RPMI7951 (cell line): ENCODE data around the gene TREML1. TPM values are rescaled to one million over a fixed set of nuclear protein-coding genes. Genes with fewer than 3 reads are reported as not detected.
A peak's percentile ranks its signal among the peaks of the same experiment; 100 is the strongest.
"Not testable (repeated sequence)": the region's sequence is repeated elsewhere in the genome, so short reads cannot be mapped to it uniquely, and the experiment has no call there.

Source experiments
- DNase-seq: peaks from one replicate; pipeline ENCODE4 v3.0.0-alpha.2; 2012; ENCODE audit warnings: low read depth
- total RNA-seq: library from RNA; depleted of rRNA; stranded (reverse); fragments of >200 nt; shearing (Covaris generic); gene quantifications from 2 replicates; pipeline ENCODE4 v1.2.3, GENCODE V29; 2014; rRNA removed

TREML1 gene, protein sequence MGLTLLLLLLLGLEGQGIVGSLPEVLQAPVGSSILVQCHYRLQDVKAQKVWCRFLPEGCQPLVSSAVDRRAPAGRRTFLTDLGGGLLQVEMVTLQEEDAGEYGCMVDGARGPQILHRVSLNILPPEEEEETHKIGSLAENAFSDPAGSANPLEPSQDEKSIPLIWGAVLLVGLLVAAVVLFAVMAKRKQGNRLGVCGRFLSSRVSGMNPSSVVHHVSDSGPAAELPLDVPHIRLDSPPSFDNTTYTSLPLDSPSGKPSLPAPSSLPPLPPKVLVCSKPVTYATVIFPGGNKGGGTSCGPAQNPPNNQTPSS
- not detected in 2 replicates for total RNA-seq

DNA sequence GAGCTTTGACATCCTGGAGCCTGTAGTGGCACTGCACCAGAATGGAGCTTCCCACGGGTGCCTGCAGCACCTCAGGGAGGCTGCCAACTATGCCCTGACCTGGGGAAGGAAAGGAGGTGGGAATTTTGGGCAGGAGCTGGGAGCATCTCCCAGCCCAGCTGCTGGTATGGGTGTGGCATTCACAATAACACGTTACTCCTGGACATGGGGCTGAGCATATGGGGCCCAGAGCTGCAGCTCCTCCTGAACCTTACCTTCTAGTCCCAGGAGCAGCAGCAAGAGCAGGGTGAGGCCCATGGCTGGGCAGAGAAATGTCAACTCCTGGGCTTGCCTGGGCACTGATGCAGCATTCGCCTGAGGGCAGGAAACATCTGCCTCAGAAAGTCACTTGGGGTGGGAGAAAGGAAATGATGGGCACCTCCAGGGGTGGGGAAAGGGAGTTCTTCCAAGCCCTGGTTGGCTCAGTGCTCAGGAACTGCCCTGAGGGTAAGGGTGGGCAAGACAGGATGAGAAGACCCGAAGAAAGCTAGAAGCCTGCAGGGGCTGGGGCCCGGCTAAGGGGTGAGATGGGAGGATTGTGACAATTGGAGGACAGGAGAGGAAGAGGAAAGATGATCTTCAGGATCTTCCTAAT lies at the start of gene TREML1:
TSS of gene TREML1 (minus strand) at position 356 of the 634 bp plus-strand sequence. CDS start at position 297, 59 bp downstream.
- no peak for DNase-seq

DNA sequence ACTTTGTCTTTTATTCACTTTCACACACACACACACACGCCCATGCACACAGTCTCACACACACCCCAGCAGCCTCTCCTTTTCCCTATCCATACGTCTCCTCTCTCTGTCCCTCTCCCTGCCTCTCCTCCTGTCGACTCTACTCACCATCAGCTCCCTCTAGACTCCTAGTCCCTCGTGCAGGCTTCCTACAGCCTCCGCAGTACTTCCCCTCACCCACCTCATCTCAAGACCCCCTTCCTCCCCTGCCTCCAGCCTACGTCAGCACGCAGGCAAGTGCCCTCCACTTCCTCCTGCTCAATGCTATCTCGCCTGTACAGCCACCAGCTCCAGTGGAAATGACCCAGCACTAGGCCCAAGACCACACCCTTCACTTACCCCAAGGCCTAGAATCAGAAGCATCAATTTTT lies 47.6 kb upstream of the TREML1 start:
- no peak for DNase-seq

DNA sequence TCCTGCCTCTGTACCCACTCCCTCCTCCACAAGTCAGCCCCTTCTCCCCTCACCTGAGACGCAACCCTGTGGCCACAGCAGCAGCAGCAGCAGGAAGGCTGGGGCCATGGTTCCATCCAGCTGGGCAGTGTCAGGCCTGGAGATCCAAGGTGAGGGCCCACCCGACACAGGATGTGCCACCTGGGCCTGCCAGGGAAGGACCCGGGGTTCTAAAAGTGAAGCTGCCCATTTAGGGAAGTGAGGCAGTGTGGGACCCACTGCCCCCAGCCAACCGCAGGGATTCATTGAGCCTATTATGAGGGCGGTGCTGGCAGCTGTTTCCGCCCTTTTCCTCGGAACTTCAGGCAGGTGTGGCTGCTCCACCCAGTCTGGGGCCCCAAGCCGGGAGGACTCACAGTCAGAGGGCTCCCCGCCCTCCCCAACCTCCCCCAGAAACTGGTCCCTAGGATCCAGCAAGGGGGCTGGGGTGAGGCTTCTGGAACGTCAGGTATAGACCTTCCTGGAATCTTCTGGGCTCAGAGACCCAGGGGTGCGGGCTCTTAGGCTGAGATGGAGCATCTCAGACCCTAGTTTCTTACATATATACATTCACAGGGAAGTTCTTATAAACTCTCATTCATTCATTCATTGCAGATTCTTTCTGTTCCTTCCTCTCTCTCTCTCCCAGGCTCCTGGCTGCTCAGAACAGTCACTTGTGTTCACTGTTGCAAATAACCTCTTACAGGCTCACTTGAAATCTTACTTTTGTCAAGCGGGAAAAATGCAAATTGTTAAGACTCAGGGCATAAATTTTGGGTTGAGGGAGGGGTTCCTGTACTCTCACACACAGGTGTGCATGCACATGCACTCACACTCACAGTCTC lies 47.0 kb upstream of the TREML1 start, which contains the start of gene TREML2:
TSS of gene TREML2 (minus strand) at position 249 of the 863 bp plus-strand sequence. CDS start at position 108, 141 bp downstream.
- no peak for DNase-seq

DNA sequence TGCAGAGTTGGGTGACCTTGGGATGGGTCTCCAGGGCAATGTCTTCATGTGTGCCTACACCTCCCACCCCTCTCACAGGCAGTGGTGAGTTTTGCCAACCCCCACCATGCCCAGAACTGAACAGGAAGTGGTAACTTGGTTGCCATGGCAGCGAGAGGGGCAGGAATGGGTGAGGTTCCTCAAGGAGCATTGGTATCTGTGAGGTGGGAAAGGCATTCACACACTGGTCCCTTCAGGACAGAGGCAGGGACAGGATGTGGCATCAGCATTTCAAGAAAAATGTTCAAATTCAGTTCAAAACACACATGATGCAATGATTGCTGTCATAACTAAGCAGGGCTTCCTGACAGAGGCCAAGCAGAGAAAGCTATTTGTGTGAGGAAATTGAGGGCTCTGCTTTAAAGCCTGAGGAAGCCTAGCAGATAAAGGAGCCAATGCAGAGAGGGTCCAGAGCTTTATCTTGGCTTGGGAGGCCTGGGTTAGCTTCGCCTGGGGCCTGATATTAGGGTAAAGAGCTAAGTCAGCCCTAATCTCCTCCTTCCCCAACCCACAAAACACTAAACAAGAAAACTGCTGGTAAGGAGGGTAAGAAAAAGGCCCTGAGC lies 46.3 kb upstream of the TREML1 start:
- DNase-seq, result peak; percentile 9

DNA sequence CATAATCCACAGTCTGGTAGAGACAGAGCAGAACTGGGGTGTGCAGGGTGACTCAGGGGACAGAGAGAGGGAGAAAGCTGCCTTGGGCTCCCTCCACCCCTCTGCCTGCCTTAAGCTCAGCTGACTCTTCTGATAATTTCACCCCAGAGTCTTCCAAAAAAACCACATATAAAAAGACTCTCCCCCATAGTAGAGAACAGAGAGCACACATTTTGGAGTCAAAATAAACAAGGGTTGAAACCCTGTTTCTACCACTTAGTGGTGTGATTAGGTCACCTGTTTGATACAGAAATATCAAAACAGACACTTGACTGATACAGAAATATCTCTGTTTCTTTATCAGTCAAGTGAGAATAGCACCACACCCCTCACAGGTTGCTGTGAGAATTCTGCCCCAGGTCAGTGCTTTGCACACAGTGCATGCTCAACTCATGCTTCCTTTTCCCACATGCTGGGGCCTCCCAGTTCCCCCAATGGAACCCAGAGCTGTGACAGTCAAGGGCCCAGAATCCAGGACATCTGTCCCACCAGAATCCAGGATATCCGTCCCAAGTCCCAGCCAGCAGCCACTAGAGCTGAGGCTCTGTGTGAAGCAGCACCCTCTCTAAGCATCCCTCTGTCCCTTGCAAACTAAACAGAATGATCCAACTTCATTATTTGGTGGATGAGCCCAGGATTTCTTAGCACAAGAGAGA lies 45.6 kb upstream of the TREML1 start:
- no peak for DNase-seq

DNA sequence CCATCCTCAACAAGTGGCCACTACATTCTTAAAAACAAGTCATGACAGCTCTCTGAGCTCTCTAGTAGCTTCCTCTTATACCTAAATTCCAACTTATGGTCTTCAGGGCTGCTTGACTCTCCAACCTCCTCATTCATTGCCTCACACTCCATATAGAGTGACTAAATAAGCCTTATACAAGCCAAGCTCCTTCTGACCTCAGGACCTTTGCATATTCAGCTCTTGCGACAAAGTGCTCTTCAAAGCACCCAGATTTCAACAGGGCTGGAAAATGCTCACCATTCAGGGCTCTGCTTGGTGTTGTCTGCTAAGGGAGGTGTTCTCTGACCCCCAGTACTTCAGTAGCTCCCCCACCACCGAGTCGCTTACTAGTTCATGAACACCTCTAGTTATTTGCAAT lies 43.1 kb upstream of the TREML1 start:
- no peak for DNase-seq

DNA sequence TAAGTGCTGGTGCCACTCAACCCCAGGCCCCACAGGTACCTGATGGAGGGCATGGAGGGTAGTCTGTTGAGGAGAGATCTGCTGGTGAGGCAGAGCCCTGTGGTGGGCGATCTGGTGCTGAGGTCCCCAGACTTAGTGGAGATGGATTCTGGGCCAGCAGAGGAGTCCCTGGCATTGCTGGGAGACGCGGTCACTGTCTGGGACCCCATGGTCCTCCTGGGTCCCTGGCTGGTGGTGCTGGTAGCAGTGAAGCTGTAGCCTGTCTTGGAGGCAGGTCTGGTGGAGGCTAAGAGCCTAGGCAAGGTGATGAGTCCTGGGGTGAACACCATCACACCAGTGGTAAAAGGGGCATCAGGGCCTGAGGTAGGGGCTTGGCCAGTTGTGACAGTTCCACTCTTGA lies 40.2 kb upstream of the TREML1 start:
- no peak for DNase-seq

DNA sequence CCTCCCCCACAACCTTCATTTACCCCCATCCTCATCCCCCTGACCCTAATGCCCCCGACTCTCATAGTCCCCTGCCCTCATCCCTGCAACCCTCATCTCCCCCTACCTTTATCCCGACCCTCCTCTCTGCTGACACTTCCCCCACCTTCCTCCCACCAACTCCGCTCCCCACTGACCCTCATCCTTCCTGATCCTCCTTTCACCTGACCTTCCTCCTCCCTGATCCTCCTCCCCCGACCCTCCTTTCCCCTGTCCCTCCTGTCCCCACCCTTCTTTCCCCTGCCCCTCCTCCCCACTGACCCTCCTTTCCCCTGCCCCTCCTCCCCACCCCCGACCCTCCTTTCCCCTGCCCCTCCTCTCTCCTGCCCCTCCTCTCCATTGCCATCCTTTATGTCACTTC lies 39.7 kb upstream of the TREML1 start:
- no peak for DNase-seq

DNA sequence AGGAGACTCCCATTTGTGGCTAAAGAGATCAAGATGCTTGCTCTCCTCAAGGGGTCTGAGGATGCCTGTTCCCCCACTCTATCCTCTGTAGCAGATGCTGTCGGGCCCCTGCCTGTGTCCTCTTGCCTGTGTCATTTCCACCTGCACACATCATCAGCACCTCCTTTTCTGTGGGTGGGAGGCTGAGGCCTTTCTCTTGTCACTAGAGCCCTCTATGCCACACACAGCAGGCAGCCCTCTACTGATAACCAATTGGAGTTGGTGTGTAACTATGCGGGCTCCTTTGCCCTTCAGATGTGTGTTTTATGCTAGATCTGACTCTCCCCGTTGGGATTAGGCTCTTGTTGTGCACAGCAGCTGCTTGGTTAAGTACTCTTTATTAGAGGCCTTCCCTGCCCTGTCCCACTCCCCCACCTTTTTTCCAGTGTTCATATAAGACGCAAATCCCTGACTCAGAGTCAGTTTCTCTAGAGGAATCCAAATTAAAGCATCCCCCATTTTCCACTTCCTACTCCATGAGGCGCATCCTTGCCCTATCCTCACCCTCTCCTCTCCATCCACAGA lies 39.1 kb upstream of the TREML1 start:
- DNase-seq, result no peak

DNA sequence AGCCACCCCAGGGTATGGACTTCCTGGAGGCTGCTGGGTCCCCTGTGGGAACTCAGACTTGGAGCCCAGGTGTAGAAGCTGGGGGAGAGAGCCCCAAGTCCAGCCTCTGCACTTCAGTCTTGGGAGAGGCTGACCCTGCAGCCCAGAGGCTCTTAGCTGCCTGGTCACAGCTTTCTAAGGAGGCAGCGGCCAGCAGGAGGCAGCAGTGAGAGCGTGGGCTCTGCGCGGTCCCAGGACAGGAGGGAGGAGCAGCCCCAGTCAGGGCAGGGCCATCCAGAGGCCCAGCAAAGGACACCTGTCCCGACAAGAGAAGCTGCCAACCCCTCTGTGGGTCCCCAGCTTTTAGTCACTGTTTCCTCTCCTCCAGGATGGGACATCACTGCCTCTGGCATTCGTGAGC lies 37.4 kb upstream of the TREML1 start:
- DNase-seq, result no peak

DNA sequence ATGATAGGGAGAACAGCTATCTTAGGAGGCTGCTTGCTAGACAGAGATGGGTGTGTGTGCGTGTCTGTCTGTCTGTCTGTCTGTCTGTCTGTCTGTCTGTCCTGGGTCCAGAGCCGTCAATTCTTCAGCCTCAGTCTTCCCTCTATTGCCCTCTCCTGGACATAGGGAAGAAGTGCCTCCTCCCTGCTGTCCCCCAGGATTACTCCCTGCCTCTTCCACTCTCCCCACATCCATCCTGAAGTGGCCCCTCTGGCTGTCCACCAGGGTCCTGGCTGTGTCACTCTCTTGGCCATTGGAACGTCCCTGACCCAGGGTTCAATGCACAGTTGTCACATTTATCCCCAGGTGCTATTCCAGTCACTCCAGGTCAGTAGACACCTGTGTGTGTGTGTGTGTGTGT lies 36.6 kb upstream of the TREML1 start:
- no peak for DNase-seq

DNA sequence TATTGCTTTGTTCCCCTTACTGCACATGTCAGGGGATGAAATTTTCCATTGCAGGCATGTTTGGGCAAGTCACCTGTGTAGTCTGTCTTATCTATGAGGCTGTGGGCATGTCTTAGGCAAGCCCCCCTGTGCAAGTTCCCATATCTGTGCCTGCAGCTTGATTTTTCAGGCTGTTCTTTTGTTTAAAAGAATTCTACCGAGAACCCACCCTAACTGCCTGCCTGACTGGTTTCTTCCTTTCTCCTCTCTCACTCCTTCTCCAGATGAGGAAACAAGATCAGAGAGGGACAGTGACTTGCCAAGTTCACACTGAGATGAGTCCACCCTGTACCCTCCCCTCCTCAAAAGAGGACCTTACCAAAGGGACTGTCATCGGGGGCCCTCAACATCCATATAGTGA lies 35.8 kb upstream of the TREML1 start:
- DNase-seq, result no peak

DNA sequence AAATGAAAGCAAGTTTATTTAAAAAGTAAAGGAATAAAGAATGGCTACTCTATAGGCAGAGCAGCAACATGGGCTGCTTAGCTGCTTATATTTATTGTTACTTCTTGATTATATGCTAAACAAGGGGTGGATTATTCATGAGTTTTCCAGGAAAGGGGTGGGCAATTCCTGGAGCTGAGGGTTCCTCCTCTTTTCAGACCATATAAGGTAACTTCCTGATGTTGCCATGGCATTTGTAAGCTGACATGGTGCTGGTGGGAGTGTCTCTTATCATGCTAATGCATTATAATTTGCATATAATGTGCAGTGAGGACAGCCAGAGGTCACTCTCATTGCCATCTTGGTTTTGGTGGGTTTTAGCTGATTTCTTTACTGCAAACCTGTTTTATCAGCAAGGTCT lies 34.9 kb upstream of the TREML1 start:
- not testable (repeated sequence) for DNase-seq

DNA sequence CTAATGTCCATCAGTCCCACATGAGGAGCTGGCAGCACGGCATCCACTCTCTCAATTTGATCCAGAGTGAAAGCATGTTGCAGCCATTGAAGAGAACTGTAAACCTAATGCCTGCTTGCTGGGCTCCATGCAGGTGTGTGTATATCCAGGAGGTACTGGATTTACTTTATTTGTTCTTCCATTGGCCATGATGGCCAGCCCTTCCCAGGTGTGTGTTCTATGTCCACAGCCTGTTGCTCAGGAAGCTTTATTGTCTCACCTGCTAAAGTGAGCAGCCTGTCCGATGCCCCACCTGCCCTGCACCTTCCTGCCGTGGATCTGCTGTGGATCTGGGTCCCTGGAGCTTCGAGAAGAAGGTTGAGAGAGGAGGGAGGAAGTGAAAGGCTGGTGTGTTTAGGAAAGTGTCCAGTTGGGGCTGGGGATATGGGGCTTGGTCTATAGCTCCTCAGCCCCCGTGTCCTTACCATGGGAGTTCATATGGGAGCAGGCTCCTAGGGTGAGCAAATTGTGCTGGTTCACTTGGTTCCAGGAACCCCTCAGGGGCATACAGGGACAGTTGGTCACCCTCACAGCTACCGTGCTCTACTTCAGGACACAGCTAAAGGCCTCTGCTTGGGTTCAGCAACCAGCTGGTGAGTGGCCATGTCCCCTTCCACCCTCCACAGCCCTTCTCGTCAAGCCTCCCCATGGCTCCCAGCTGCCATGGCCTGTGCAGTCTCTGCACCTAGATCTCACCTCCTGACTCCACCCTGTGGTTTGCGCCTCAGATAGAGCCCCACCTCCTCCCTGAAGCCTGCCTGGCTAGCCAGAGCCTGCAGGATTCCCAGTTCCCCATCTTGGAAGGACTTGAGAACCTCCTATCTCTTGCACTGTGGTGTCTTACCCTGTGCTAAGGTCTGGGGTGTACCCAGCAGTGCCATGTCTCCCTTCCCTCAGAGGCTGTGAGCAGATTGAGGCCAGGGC lies 34.1 kb upstream of the TREML1 start:
- no peak for DNase-seq

DNA sequence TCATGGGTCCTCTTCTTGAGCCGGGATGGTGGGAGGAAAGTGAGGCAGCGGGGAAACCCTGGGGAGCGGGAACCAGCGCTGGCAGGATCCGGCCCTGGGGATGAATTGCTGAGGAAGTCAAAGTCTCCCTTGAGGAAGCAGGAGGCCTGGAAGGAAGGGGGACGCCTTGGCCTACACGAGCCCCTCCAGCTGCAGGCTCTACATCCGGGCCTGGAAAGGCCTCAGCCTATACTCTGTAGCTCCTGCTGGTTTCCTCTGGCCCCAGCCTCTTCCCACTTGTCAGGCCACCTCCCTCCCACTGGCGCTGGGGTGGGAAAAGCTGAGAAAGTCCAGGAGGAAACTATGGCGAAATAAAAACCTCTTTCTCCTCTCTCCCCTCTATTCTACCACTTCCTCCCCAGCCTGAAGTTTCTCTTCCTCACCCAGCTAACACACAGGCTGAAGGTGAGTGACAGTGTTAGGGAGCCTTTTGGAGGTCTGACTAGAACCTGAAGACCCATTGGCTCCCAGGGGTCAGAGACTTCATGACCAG lies 31.9 kb upstream of the TREML1 start:
- DNase-seq, result no peak

DNA sequence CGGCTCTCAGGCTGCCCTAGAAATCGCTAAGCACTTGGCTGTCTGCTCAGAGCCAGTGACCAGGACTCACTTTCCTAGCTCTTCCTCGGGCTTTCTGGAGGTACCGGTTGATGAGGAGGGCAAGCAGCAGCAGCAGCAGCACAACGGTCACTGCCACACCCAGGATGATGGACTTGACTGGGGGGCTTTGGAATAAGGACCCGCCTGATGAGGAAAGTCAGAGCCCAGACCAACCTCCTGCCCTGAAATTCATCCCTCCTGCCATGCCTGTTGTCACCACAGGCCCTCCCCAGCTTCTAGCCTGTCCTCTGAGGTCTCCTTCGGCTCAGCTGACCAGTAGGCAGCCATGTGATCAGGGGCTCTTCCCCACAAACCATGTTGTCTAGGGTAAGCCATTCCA lies 30.6 kb upstream of the TREML1 start:
- DNase-seq, result no peak

DNA sequence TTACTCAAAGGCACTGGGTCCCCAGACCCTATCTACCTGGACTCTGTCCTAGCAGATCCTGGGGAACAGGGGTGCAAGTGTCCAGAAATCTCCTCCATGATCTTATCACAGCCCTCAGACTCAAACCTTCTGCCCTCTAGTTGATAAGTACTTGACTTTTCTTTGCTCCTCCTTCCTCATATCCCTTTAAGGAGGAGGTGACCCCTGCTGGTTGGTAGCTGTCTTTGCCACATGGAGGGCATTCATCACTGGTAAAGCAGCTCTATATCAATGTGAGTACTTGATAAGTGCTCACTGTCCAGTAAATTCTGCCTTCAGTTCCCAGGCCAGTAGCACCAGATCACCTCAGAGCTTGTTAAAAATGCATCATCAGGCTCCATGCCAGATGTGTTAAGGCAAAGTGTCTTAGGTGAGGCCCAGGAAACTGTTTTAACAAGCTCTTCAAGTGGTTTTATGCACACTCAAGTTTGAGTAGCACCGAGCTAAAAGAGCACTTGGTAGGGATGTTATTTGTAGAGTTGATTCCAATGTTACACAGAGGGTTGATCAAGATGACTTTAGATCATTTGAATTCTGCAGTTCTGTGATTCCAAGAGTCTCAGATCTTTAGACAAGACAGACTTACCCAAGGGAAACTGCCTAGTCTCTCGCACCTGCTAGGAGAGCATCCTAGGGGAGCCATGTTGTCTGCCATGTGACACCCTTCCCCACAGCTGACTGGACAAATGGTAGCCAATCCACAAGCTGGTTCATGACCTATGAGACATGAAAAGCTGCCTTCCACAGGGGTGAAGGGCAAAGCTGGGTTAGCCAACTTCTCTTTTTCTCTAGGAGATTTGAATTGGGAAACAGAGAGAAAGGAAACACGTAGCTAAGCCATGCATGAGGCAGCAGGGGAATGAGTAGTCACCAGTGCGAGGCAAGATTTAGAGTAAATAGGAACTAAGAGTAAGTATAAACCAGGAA lies 28.2 kb upstream of the TREML1 start:
- DNase-seq, result peak; percentile 56

DNA sequence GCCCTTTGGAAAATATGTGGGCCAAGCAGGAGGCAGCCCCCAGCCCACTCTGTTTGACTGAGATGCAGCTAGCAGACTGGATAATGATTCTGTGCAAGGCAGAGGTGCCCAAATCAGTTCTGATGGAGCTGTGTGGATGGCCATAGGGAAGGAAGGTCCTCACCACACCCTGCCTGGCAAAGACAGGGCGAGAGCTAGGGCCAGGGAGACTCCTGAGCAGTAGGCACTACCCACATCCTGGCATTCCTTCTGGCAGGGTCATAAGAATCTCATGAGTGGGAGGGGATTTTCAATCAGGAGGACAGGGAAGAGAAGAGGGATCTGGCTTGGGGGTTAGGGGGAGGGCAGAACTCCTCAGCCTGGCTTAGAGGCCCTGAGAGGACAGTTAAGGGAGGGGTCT lies 27.4 kb upstream of the TREML1 start:
- DNase-seq, result no peak
